SK-N-SH (cell line): Measurements from ENCODE around the gene MYBBP1A. TPM values are rescaled to one million over a fixed set of nuclear protein-coding genes. Genes with fewer than 3 reads are reported as not detected.

Source experiments
- CTCF ChIA-PET: fragments of 300-600, 350-600 bp; formaldehyde crosslinking; extraction: SDS; loops from one replicate; lab custom pipeline; 2021; lab: Yijun Ruan, JAX
- POLR2A ChIA-PET: fragments of 350-600 bp; sonication (Branson Sonifier 250); formaldehyde crosslinking; extraction: SDS; loops from one replicate; lab custom pipeline; 2020; ENCODE audit warnings: antibody characterized with exemption, inconsistent platforms; lab: Yijun Ruan, JAX
- DNase-seq: peaks from one replicate; pipeline ENCODE4 v3.0.0; 2012
- H2AFZ ChIP-seq: fragments of 200-600 bp; sonication (generic); 2 replicates; pipeline ENCODE4 v1.8.1; 2016; ENCODE audit warnings: antibody characterized with exemption, mild to moderate bottlenecking, low read depth
- H3F3A ChIP-seq: fragments of 200-600 bp; sonication (generic); replicated peaks from 2 replicates; pipeline ENCODE3; 2016; ENCODE audit warnings: antibody characterized with exemption, mild to moderate bottlenecking; ENCODE audit not compliant: insufficient read depth
- H3K27ac ChIP-seq, 2 experiments: fragments of 200-500 bp in 1 of 2; fragments of 200-600 bp in 1 of 2; sonication (Bioruptor generic) in 1 of 2; sonication (generic), shearing (Covaris generic) in 1 of 2; 2 replicates each; pipeline versions ENCODE4 v1.5.1 to v1.6.1; 2014 to 2016; ENCODE audit warnings: low read depth in 2 of 2, inconsistent platforms in 1 of 2, low read length in 1 of 2, mild to moderate bottlenecking in 1 of 2, mixed read lengths in 1 of 2
- H3K27me3 ChIP-seq: fragments of 200-600 bp; sonication (generic), shearing (Covaris generic); 2 replicates; pipeline ENCODE4 v1.6.1; 2016; ENCODE audit warnings: mixed run types; ENCODE audit not compliant: insufficient read depth
- H3K36me3 ChIP-seq, 2 experiments: fragments of 200-500 bp in 1 of 2; fragments of 200-600 bp in 1 of 2; sonication (Bioruptor generic) in 1 of 2; sonication (generic) in 1 of 2; replicated peaks in 1 of 2; 2 replicates each; pipeline versions ENCODE3 to v1.5.1; 2014 to 2016; ENCODE audit warnings: low read length in 1 of 2, mild to moderate bottlenecking in 1 of 2; ENCODE audit not compliant: insufficient read depth in 2 of 2, control insufficient read depth in 1 of 2
- H3K4me1 ChIP-seq, 2 experiments: fragments of 200-500 bp in 1 of 2; fragments of 200-600 bp in 1 of 2; sonication (Bioruptor generic) in 1 of 2; sonication (generic), shearing (Covaris generic) in 1 of 2; 2 replicates each; pipeline versions ENCODE4 v1.5.1 to v1.6.1; 2014 to 2016; ENCODE audit warnings: low read depth in 1 of 2, low read length in 1 of 2, mixed run types in 1 of 2; ENCODE audit not compliant: insufficient read depth in 2 of 2, control insufficient read depth in 1 of 2
- H3K4me2 ChIP-seq: fragments of 200-600 bp; sonication (generic), shearing (Covaris generic); 2 replicates; pipeline ENCODE4 v1.6.1; 2017; ENCODE audit warnings: mixed run types
- H3K4me3 ChIP-seq, 2 experiments: fragments of 200-500 bp in 1 of 2; fragments of 200-600 bp in 1 of 2; sonication (Bioruptor generic) in 1 of 2; sonication (generic), shearing (Covaris generic) in 1 of 2; 2 replicates each; pipeline versions ENCODE4 v1.5.1 to v1.8.1; 2014 to 2016; ENCODE audit warnings: low read depth in 2 of 2, inconsistent platforms in 1 of 2, low read length in 1 of 2, mild to moderate bottlenecking in 1 of 2, mixed read lengths in 1 of 2, moderate library complexity in 1 of 2
- H3K79me2 ChIP-seq: fragments of 200-600 bp; sonication (generic); 2 replicates; pipeline ENCODE4 v1.8.1; 2017; ENCODE audit warnings: mild to moderate bottlenecking; ENCODE audit not compliant: insufficient read depth
- H3K9ac ChIP-seq: fragments of 200-600 bp; sonication (generic); 2 replicates; pipeline ENCODE4 v1.6.1; 2017; ENCODE audit warnings: mixed run types
- H3K9me2 ChIP-seq: fragments of 200-600 bp; sonication (generic); 2 replicates; pipeline ENCODE4 v1.6.1; 2017; ENCODE audit warnings: mixed run types
- H3K9me3 ChIP-seq: fragments of 200-600 bp; sonication (generic); 2 replicates; pipeline ENCODE4 v1.6.1; 2017; ENCODE audit warnings: mixed run types, mild to moderate bottlenecking, moderate library complexity
- H4K20me1 ChIP-seq: fragments of 200-600 bp; sonication (generic); 2 replicates; pipeline ENCODE4 v1.6.1; 2017; ENCODE audit warnings: mild to moderate bottlenecking, mixed run types; ENCODE audit not compliant: insufficient read depth
- EP300 ChIP-seq, 2 experiments: IDR thresholded peaks; 2 replicates each; pipeline versions ENCODE4 v1.4.0 to v1.6.1; 2012; ENCODE audit warnings: borderline replicate concordance in 1 of 2, low read depth in 1 of 2, low read length in 1 of 2
- GATA2 ChIP-seq: sonication (generic); formaldehyde crosslinking; IDR thresholded peaks from 2 replicates; pipeline ENCODE4 v1.5.0; 2020; ENCODE audit warnings: mild to moderate bottlenecking, missing genetic modification reagents
- MXI1 ChIP-seq: IDR thresholded peaks from 2 replicates; pipeline ENCODE4 v1.6.1; 2012; ENCODE audit warnings: mild to moderate bottlenecking, low read depth, low read length, improper control_type of control experiment
- RCOR1 ChIP-seq: fragments of 150-350 bp; IDR thresholded peaks from 2 replicates; pipeline ENCODE4 v1.6.1; 2017; ENCODE audit warnings: antibody characterized with exemption, low read length
- RXRA ChIP-seq: IDR thresholded peaks from 2 replicates; pipeline ENCODE4 v1.4.0; 2012; ENCODE audit warnings: low read depth, mild to moderate bottlenecking, borderline replicate concordance
- SMC3 ChIP-seq: IDR thresholded peaks from 2 replicates; pipeline ENCODE4 v1.6.1; 2012; ENCODE audit warnings: low read depth, low read length, improper control_type of control experiment
- TAF1 ChIP-seq: IDR thresholded peaks from 2 replicates; pipeline ENCODE4 v1.6.1; 2012; ENCODE audit warnings: low read depth, mild to moderate bottlenecking, low read length, moderate library complexity, borderline replicate concordance
- TEAD4 ChIP-seq: IDR thresholded peaks from 2 replicates; pipeline ENCODE4 v1.4.0; 2012; ENCODE audit warnings: mild to moderate bottlenecking, borderline replicate concordance; ENCODE audit not compliant: insufficient read depth
- YY1 ChIP-seq: IDR thresholded peaks from 2 replicates; pipeline ENCODE4 v1.4.0; 2012; ENCODE audit warnings: low read depth, mild to moderate bottlenecking
- ZBTB33 ChIP-seq: IDR thresholded peaks from 2 replicates; pipeline ENCODE4 v1.4.0; 2012; ENCODE audit warnings: low read depth, borderline replicate concordance
- WGBS: methylation state at CpG from one replicate; pipeline ENCODE4 v1.1.6; 2017; ENCODE audit warnings: low lambda C conversion rate; 5-methylcytosine and 5-hydroxymethylcytosine counted together
- polyA plus RNA-seq, 3 experiments: library from polyadenylated mRNA; depleted of rRNA; stranded (reverse); fragments of >200 nt; gene quantifications; 2 replicates each; pipeline ENCODE4 v1.2.3, GENCODE V29; 2012
- TF ChIP-seq, protein P1 (sequence below): IDR thresholded peaks from 2 replicates; pipeline ENCODE4; 2012
- TF ChIP-seq, protein P2 (sequence below): fragments of 150-350 bp; IDR thresholded peaks from 2 replicates; pipeline ENCODE4 v1.6.1; 2017; ENCODE audit warnings: antibody characterized with exemption, low read length, low read depth, borderline replicate concordance
- TF ChIP-seq, protein P3 (sequence below): fragments of 200-600 bp; sonication (generic); IDR thresholded peaks from 2 replicates; pipeline ENCODE4 v1.6.1; 2017; ENCODE audit warnings: antibody characterized with exemption, mild to moderate bottlenecking, moderate library complexity

The MYBBP1A gene
- polyA plus RNA-seq, 1 of the 3 experiments (the other 2 are of a cell fraction): 93.0 TPM

DNA sequence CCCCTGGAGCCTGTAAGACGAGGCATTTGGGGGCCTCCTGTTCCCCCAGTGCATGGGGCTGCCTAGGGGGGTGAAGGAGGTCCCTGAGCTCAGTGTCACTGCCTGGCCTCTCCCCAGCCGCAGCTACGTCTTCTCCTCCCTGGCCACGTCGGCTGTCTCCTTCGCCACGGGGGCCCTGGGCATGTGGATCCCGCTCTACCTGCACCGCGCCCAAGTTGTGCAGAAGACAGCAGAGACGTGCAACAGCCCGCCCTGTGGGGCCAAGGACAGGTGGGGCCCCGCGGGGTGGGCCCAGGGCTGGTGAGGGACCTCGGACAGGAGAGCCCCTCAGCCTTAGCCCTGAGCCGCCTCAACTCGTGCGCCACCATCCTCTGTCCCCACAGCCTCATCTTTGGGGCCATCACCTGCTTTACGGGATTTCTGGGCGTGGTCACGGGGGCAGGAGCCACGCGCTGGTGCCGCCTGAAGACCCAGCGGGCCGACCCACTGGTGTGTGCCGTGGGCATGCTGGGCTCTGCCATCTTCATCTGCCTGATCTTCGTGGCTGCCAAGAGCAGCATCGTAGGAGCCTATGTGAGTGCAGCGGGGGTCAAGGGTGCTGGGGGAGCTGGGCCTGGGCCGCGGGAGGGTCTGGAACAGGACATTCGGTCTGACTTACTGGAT lies 22.2 kb downstream of the MYBBP1A start (continued):
- TF ChIP-seq, protein P1, sequence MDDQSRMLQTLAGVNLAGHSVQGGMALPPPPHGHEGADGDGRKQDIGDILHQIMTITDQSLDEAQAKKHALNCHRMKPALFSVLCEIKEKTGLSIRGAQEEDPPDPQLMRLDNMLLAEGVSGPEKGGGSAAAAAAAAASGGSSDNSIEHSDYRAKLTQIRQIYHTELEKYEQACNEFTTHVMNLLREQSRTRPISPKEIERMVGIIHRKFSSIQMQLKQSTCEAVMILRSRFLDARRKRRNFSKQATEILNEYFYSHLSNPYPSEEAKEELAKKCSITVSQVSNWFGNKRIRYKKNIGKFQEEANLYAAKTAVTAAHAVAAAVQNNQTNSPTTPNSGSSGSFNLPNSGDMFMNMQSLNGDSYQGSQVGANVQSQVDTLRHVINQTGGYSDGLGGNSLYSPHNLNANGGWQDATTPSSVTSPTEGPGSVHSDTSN: no peak
- no peak for TF ChIP-seq TEAD4
- no peak for TF ChIP-seq EP300 (IDR thresholded peaks at IDR 0.05; ENCODE audit: borderline replicate concordance in 1 of 2, low read depth in 1 of 2, low read length in 1 of 2)
- TF ChIP-seq, protein P2, sequence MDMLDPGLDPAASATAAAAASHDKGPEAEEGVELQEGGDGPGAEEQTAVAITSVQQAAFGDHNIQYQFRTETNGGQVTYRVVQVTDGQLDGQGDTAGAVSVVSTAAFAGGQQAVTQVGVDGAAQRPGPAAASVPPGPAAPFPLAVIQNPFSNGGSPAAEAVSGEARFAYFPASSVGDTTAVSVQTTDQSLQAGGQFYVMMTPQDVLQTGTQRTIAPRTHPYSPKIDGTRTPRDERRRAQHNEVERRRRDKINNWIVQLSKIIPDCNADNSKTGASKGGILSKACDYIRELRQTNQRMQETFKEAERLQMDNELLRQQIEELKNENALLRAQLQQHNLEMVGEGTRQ: no peak

GRCh38 chr17:4531988-4532736 lies 23.0 kb downstream of the MYBBP1A start:
- 95% methylated on average over 17 of the region's 17 CpGs for WGBS
- no peaks in the 10 kb centered on the region for H4K20me1 ChIP-seq
- peaks cover 0 to 24% of the 10 kb centered on the region in 2 experiments; a peak in 1 of 4 replicates for H3K4me1 ChIP-seq
- no peak overlapping the region for H3K9ac ChIP-seq
- DNase-seq: no peak
- H3K9me2 ChIP-seq: no peaks in the 10 kb centered on the region
- TF ChIP-seq MXI1 (no peak), YY1 (no peak), TAF1 (no peak), EP300 (IDR thresholded peaks at IDR 0.05; ENCODE audit: borderline replicate concordance in 1 of 2, low read depth in 1 of 2, low read length in 1 of 2) (no peak), ZBTB33 (no peak), GATA2 (CRISPR knock-in tag) (no peak), SMC3 (no peak), RXRA (no peak), RCOR1 (no peak)
- TF ChIP-seq, protein P3, sequence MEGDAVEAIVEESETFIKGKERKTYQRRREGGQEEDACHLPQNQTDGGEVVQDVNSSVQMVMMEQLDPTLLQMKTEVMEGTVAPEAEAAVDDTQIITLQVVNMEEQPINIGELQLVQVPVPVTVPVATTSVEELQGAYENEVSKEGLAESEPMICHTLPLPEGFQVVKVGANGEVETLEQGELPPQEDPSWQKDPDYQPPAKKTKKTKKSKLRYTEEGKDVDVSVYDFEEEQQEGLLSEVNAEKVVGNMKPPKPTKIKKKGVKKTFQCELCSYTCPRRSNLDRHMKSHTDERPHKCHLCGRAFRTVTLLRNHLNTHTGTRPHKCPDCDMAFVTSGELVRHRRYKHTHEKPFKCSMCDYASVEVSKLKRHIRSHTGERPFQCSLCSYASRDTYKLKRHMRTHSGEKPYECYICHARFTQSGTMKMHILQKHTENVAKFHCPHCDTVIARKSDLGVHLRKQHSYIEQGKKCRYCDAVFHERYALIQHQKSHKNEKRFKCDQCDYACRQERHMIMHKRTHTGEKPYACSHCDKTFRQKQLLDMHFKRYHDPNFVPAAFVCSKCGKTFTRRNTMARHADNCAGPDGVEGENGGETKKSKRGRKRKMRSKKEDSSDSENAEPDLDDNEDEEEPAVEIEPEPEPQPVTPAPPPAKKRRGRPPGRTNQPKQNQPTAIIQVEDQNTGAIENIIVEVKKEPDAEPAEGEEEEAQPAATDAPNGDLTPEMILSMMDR: no peak
- no peaks in the 10 kb centered on the region for H3K36me3 ChIP-seq
- no peaks in the 10 kb centered on the region for H3K79me2 ChIP-seq
- POLR2A ChIA-PET: no interaction called here
- no peaks in the 10 kb centered on the region for H3K9me3 ChIP-seq
- no peaks in the 10 kb centered on the region for H3F3A ChIP-seq
- H3K27ac ChIP-seq: no peak overlapping the region
- H2AFZ ChIP-seq: no peak overlapping the region
- H3K4me3 ChIP-seq: no peak overlapping the region
- no peaks in the 10 kb centered on the region for H3K27me3 ChIP-seq
- CTCF ChIA-PET: interaction anchor here (0.8 kb wide), 1 partner anchor 111 kb away, joined by 3 read pairs; no protein-coding TSS in a partner anchor
- no peak overlapping the region for H3K4me2 ChIP-seq
